Epidermal melanocyte (primary cell): ENCODE data around the gene SSB.
"Not testable (repeated sequence)": the region's sequence is repeated elsewhere in the genome, so short reads cannot be mapped to it uniquely, and the experiment has no call there.

Experiments
- DNase-seq: peaks from one replicate; pipeline ENCODE4 v3.0.0; 2011; ENCODE audit warnings: low spot score; ENCODE audit not compliant: insufficient read length

The SSB gene

DNA sequence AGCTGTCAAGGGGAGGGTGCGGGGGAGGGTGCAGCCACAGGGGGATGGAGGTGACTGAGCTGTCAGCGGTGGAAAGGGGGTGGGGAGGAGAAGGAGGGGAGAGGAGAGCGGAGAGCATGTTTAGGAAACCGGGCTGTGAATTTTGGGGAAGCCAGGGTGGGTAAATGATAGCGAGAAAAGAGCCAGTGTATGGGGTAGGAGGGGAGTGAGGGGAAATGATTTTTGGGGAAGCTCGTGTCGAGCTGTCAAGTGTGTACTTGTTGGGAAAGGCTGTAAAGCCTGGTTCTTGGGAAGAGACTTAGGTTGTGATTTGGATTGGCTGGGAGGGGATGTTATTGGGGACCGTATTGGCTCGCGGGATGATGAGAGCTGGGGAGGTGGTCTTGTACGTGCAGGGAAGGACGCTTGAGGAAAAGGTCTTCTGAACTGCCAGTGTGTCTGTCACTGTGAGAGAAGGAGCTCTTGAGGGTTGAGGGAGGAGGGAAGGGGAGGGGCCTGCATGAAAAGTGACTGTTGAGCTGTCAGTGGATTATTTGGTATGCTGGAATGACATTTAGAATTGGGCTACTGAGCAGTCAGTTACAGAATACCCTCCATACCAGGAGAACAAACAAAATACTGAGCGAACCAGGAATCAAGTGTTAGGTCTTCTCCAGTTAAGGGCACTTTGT, 29.6 kb downstream of the SSB start:
- no peak for DNase-seq

DNA sequence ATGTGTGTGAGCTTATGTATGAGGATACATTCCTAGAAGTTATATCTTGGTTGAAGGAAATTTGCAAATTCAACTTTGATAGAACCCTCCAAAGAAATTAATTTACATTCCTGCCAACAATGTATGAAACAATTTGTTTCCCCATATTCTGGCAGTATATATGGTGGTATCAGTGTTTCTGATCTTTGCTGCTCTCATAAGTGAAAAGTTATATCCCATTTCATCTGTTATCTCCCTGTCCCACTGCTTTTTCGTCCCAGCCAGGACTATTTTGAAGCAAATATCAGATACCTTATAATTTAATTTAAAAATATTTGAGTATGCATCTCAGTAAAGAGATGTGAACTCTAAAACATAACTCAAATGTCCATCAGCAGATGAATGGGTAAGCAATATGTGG, 35.7 kb downstream of the SSB start:
- no peak for DNase-seq

DNA sequence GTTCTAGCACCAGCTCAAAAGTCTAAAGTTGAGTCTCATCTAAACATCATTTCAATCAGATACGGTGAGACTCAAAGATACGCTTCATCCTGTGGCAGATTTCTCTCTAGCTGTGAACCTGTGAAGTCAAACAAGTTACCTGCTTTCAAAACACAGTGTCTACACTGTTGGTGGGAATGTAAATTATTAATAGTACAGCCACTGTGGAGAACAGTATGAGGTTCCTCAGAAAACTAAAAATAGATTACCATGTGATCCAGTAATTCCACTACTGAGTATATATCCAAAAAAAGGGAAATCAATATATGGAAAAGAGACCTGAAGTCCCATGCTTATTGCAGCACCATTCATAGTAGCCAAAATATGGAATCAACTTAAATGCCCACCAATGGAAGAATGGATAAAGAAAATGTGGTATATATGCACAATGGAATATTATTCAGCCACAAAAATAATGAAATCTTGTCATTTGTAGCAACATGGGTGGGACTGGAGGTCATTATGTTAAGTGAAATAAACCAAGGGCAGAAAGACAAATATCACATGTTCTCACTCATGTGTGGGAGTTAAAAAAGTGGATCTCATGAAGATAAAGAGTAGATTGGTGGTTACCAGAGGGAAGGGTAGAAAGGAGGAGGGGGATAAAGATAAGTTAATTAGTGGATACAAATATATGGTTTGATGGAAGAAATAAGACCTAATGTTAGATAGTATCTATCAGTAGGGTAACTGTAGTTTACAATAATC, 40.2 kb downstream of the SSB start:
- DNase-seq = no peak

DNA sequence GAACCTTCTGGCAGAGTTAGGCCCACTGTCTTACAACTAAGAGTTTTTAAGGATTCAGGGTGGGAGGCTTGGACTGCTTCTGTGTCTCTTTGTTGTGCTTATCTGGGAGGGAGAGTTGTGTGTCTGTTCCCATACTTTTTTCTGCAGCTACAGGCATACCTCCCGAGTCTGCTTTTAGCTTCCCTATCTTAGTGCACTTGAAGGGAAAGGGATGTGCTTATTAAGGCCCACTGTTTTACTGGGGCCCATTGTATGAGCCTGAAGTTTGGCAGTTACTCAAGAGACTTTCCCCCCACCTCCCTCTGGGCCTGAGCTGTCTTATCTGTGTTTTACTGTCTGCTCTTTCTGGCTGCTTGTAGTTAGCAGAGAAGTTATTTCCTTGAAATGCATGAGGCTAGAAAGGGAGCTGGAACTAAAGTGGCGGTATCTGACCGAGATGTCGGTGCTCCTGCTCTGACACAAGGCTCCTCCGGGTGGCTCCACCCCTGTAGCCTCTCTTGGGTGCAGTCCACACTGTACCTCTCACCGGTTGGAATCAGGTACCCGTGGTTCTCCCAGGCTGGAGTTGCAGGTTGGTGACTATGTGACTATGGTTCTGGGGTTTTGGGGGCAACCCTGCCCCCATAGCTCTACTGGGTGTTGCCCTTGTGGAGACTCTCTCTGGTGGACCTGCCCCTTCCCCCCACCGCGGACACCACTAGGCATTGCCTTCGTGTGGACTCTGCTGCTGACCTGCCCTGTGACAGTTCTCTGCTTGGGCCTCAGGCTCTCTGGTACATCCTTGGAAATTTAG, 41.5 kb downstream of the SSB start:
- DNase-seq = no peak

DNA sequence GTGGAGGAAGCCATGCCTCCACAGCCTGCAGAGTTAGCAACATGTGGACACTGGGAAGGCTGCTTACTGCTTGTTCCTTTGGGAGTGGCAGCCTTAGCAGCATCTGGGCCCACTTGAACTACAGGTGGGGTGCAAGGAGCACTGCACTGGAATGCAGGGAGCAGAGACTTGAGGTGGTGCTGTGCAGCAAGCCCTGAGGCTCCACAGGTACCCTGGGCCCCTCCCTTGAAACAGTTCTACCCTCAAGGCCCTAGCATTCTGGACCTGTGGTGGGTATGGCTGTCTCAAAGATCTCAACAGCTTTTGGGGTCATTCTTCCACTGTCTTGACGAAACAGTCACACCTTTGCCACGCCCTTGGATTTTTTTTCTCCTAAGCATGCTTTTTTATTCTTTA, 42.1 kb downstream of the SSB start:
- DNase-seq = no peak

DNA sequence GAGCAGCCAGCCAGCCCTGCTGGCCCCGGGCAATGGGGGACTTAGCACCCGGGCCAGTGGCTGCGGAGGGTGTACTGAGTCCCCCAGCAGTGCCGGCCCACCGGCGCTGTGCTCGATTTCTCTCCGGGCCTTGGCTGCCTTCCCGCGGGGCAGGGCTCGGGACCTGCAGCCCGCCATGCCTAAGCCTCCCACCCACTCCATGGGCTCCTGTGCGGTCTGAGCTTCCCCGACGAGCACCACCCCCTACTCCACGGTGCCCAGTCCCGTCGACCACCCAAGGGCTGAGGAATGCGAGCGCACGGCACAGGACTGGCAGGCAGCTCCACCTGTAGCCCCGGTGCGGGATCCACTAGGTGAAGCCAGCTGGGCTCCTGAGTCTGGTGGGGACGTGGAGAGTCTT, 43.0 kb downstream of the SSB start:
- not testable (repeated sequence) for DNase-seq

DNA sequence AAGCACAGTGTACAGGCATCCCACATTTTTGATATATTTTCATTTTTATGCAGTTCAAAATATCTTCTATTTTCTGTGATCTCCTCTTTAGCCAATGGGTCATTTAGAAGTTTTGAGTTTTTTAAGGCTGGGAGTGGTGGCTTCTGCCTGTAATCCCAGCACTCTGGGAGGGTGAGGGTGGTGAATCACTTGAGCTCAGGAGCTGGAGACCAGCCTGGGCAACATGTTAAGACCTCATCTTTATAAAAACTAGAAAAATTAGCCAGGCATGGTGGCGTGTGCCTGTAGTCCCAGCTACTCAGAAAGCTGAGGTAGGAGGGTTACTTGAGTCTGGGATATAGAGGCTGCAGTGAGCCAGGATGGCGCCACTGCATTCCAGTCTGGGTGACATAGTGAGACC, 46.3 kb downstream of the SSB start:
- no peak for DNase-seq

DNA sequence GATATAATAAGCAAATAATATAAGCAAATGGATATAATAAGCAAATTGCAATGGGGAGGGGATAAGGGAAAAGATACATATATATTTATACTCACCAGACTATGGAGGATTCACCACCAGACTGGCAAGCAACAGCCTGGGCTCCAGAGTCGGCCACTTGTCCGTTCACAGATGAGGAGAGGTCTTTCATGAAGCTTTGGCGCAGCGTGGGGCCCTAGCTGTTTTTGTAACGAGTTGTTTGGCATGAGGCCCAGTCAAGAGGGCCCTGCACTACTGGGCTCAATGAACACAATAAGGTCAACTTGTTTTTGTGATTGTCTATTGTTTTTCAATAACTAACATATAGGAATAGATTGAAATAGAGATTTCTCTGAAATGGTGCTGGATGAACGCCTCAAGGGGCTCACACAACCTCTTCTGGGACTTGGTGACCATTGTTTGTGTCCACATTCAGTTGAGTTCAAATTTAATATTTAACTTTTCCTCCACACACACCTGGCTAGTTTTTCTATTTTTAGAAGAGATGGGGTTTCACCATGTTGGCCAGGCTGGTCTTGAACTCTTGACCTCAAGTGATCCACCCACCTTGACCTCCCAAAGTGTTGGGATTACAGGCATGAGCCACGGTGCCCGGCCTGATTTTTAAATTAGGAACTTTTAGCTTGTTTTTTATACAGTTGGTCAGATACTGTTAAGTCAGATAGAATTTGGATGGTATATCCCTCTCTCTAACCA, 50.5 kb downstream of the SSB start:
- not testable (repeated sequence) for DNase-seq

DNA sequence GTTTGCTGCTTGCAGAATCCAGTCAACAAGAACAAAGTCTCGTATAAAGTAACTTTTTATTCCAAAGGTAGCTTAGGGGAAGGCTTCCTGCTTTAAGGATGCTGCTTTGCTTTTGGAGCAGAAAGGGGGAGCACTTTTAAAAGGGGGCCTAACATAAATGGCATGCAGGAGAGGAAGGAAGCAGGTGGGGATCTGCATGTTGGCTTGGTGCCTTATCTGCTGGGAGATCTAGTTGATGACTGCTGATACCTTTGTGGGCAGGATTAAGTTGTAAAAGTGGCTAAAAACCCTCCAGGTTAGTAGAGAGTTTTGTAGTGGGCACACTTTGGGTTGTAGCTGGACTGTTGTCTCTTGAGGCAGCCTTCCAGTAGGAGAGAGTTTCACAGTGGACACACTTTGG, 51.0 kb downstream of the SSB start:
- DNase-seq = no peak

DNA sequence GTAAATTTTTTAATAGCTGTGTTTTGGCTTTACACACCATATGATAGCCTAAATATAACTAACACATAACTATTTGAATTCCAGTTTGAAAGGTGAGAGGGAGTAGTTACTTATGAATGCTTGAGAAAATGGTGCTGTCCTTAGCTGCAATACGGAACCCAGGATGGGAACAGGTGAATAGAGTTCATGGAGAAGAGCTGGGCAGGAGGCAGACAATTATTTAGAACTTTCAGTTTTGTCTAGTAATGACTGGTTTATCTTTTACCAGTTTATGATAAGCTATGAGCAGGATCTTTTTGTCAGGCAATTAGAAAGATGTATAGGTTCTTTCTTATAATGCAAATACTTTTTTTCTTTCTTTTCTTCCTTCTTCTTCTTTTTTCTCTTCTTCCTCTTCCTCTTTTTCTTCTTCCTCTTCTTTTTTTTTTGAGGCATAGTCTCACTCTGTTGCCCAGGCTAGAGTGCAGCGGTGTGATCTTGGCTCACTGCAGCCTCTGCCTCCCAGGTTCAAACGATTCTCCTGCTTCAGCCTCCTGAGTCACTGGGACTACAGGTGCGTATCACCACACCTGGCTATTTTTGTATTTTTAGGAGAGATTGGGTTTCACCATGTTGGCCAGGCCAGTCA, 54.5 kb downstream of the SSB start:
- no peak for DNase-seq

DNA sequence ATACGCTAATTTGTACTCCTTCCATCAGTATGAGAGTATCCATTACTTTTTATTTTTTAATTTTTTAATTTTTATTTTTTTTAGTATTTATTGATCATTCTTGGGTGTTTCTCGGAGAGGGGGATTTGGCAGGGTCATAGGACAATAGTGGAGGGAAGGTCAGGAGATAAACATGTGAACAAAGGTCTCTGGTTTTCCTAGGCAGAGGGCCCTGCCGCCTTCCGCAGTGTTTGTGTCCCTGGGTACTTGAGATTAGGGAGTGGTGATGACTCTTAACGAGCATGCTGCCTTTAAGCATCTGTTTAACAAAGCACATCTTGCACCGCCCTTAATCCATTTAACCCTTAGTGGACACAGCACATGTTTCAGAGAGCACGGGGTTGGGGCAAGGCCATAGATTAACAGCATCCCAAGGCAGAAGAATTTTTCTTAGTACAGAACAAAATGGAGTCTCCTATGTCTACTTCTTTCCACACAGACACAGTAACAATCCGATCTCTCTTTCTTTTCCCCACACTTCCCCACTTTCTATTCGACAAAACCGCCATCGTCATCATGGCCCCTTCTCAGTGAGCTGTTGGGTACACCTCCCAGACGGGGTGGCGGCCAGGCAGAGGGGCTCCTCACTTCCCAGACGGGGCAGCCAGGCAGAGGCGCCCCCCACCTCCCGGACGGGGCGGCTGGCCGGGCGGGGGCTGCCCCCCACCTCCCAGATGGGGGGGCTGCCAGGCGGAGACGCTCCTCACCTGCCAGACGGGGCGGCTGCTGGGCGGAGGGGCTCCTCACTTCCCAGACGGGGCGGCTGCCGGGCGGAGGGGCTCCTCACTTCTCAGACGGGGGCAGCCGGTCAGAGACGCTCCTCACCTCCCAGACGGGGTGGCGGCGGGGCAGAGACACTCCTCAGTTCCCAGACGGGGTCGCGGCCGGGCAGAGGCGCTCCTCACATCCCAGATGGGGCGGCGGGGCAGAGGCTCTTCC, 56.9 kb downstream of the SSB start:
- DNase-seq = not testable (repeated sequence)

DNA sequence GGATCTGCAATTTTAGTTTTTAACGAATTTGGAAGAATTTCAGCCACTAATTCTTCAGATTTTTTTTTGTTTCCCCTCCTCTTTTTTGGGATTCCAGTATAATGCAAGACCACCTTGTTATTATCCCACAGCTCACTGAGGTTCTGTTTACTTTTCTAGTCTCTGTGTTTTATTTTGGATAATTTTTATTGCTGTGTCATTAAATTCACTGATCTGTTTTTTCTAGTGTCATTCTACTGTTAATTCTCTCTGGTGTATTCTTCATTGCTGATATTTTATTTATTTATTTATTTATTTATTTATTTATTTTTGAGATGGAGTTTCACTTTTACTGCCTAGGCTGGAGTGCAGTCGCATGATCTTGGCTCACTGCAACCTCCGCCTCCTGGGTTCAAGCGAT, 60.8 kb downstream of the SSB start:
- no peak for DNase-seq

DNA sequence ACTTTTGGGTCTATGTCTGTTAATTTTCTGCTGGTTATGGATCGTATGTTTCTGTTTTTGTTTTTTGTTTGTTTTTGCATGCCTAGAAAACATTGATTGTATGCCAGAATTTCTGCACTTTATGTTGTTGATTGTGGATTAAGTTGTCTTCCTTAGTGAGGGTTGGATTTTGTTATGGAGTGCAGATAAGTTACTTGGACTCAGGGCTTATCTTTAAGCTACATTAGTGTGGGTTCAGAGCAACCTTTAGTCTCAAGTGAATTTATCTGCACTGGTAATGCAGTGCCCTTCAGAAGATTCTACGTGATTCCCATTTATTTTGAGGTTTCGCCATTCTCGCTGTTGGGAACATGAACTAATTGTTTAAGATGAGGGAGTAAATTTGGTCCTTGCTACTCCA, 61.5 kb downstream of the SSB start:
- DNase-seq = no peak
